HUES48 (cell line): ENCODE results near the gene IRAK3.

Experiments used
- H3K27ac ChIP-seq: one replicate; pipeline ENCODE4 v1.7.0; 2013; ENCODE audit warnings: low read depth, low read length, inconsistent platforms
- H3K27me3 ChIP-seq: 2 replicates; pipeline ENCODE4 v1.6.1; 2013; ENCODE audit warnings: mild to moderate bottlenecking, low read length; ENCODE audit not compliant: control insufficient read depth, insufficient read depth
- H3K36me3 ChIP-seq: 2 replicates; pipeline ENCODE4 v1.6.1; 2013; ENCODE audit warnings: low read length; ENCODE audit not compliant: control insufficient read depth, insufficient read depth
- H3K4me1 ChIP-seq: 2 replicates; pipeline ENCODE4 v1.6.1; 2013; ENCODE audit warnings: mild to moderate bottlenecking, low read length; ENCODE audit not compliant: control insufficient read depth, insufficient read depth
- H3K4me3 ChIP-seq: 2 replicates; pipeline ENCODE4 v1.5.1; 2013; ENCODE audit warnings: mild to moderate bottlenecking, low read depth, low read length
- H3K9ac ChIP-seq: 2 replicates; pipeline ENCODE4 v1.6.1; 2013; ENCODE audit warnings: mild to moderate bottlenecking, low read depth, low read length, moderate library complexity
- H3K9me3 ChIP-seq: 2 replicates; pipeline ENCODE4 v1.6.1; 2013; ENCODE audit warnings: low read length; ENCODE audit not compliant: control insufficient read depth, insufficient read depth

Gene IRAK3

DNA sequence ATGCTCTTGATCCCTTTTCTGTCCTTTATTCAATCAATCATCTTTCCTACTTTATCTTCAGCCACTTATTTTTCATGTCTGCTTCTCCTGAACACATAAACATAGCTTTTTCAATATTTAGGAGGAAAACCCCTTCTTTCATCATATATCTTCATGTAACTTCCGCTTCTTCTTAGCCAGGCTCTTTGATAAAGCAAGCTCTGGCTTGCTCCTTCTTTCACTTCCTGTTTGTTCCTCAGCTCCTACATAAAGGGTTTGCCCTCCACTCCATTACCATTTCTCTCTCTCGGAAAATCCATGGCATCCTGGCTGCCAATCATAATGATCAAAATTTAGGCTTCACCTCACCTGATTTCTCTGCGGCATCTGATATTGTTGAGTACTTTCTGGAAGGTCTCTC lies 79.5 kb downstream of the IRAK3 start:
- Histone ChIP-seq H3K27me3 (no peaks in the 10 kb centered on the region), H3K4me3 (no peak overlapping the region), H3K9ac (no peak overlapping the region), H3K27ac (no peak overlapping the region), H3K36me3 (no peaks in the 10 kb centered on the region), H3K4me1 (peaks cover 13% of the 10 kb centered on the region), H3K9me3 (no peaks in the 10 kb centered on the region)

DNA sequence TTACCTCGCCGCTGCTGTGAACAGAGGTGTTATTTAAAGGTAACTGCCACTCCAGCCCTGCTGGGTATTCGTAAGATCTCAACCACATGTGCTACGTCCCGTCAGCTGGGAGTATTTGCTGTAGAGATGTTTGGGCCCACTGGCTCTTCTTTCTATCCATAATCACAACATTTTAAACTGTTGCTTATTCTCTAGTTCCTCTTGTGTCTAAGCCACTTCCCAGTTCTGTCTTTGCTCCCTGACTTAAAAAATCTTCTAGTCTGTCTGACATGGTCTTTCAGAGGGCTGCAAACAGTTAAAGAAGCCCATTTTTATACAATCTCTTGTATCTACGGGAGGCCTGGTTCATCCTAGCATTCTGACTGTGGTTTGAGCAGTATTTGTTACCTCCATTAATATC lies 80.1 kb downstream of the IRAK3 start:
- Histone ChIP-seq H3K9me3 (no peaks in the 10 kb centered on the region), H3K27ac (no peak overlapping the region), H3K9ac (no peak overlapping the region), H3K4me1 (peaks cover 16% of the 10 kb centered on the region), H3K36me3 (no peaks in the 10 kb centered on the region), H3K27me3 (no peaks in the 10 kb centered on the region), H3K4me3 (no peak overlapping the region)

GRCh38 chr12:66269757-66270383 lies 80.9 kb downstream of the IRAK3 start:
- H3K27me3 ChIP-seq, result no peaks in the 10 kb centered on the region
- H3K4me1 ChIP-seq, result peaks cover 16% of the 10 kb centered on the region
- no peak overlapping the region for H3K9ac ChIP-seq
- no peak overlapping the region for H3K4me3 ChIP-seq
- no peaks in the 10 kb centered on the region for H3K9me3 ChIP-seq
- no peak overlapping the region for H3K27ac ChIP-seq
- no peaks in the 10 kb centered on the region for H3K36me3 ChIP-seq

DNA sequence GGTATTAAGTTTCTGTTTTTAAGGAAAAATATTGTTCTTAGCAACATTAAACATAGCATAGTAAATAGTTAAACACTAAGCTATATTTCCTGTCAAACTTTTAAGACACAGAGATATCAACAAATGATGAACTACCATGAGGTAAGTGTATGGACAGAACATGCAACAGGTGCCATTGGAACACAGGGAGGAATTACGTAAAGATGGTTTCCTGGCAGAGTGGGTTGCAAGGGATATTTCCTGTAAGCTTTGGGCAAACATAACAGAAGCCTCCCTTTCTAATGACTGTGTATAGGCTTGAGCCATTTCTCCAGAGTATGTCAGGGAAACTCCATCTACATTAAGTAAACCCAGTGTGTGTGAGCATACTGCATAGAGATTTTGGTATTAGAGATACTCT lies 81.6 kb downstream of the IRAK3 start:
- Histone ChIP-seq H3K4me1 (peaks cover 16% of the 10 kb centered on the region), H3K9me3 (no peaks in the 10 kb centered on the region), H3K4me3 (no peak overlapping the region), H3K9ac (no peak overlapping the region), H3K36me3 (no peaks in the 10 kb centered on the region), H3K27ac (no peak overlapping the region), H3K27me3 (no peaks in the 10 kb centered on the region)

DNA sequence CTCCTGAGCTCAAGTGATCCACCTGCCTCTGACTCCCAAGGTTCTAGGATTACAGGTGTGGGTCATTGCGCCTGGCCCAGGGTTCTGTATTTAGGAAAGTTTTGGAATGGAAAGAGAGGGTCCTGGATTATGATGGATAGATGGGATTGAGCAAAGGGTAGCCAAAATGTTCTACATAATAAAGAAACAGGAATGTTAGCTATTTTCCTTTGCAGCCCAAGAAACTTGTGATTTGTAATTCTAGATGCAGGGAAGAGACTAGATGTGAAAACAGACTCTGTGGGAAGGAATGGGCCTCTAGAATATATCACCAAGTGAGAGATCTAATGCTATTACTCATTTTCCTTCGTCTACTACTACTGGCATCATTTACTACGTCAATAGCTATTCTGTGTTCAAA lies 83.6 kb downstream of the IRAK3 start:
- H3K9me3 ChIP-seq, result no peaks in the 10 kb centered on the region
- H3K4me3 ChIP-seq, result no peak overlapping the region
- H3K36me3 ChIP-seq, result no peaks in the 10 kb centered on the region
- H3K9ac ChIP-seq, result no peak overlapping the region
- H3K27me3 ChIP-seq, result no peaks in the 10 kb centered on the region
- H3K4me1 ChIP-seq, result peaks cover 16% of the 10 kb centered on the region
- peak overlapping the region; percentile 15 for H3K27ac ChIP-seq

DNA sequence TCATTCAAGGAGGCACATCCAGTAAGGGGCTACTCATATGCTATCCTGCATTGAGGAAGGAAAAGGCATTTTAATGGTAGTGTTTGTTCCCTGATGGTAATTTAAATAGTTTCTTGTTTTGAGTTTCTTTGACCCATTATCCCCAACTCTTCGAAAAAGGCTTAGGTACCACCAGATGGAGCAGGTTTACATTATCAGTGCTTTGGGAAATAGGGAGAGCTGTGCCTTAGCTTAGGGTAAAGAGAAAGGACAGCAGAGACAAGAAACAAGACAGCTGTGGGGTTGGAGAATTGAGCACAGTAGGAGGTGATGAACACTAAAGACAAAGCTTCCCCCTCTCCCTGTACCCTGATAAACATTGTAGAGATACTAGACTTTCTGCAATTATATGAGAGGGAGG lies 84.1 kb downstream of the IRAK3 start:
- H3K27ac ChIP-seq, result peak overlapping the region; percentile 15
- H3K9ac ChIP-seq, result no peak overlapping the region
- no peaks in the 10 kb centered on the region for H3K9me3 ChIP-seq
- no peak overlapping the region for H3K4me3 ChIP-seq
- H3K4me1 ChIP-seq, result peaks cover 16% of the 10 kb centered on the region
- H3K36me3 ChIP-seq, result no peaks in the 10 kb centered on the region
- no peaks in the 10 kb centered on the region for H3K27me3 ChIP-seq

DNA sequence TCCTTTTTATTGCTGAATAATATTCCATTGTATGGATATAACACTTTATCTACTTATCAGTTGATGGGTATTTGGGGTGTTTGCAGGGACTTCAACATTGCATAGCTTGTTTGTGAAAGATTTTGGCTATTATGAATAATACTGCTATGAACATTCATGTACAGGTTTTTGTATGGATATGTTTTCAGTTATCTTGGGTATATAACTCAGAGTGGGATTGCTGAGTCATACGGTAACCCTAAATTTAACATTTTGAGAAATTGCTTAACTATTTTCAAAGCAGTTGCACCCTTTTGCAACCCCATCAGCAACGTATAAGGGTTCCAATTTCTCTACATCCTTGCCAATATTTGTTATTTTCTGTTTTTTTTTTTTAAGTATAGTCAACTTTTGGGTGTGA lies 86.0 kb downstream of the IRAK3 start:
- H3K4me3 ChIP-seq, result no peak overlapping the region
- H3K9ac ChIP-seq, result no peak overlapping the region
- H3K4me1 ChIP-seq, result peaks cover 12% of the 10 kb centered on the region
- no peaks in the 10 kb centered on the region for H3K9me3 ChIP-seq
- no peak overlapping the region for H3K27ac ChIP-seq
- H3K27me3 ChIP-seq, result no peaks in the 10 kb centered on the region
- no peaks in the 10 kb centered on the region for H3K36me3 ChIP-seq

- Histone ChIP-seq H3K27me3 (no peaks in the 10 kb centered on the region), H3K9me3 (no peaks in the 10 kb centered on the region), H3K4me3 (no peak overlapping the region), H3K4me1 (no peaks in the 10 kb centered on the region), H3K9ac (no peak overlapping the region), H3K27ac (no peak overlapping the region), H3K36me3 (no peaks in the 10 kb centered on the region)
These were observed 90.2 kb downstream of the IRAK3 start for GRCh38 chr12:66279123-66279712.

DNA sequence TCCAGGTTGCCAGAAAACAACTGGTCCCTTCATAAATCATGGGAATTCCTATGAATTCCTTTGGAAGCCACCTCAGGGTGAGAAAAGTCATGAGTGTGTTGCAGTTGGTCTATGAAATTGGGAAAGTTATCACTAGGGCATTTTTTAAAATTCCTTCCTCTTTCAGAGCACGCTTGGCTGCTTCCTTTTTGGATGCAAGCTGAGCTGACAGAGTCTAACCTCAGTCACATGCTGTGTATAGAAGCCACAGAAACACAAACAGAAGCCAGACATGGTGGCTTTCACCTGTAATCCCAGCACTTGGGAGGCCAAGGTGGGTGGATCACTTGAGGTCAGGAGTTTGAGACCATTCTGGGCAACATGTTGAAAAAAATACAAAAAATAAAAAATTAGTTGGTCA lies 91.5 kb downstream of the IRAK3 start:
- Histone ChIP-seq H3K36me3 (no peaks in the 10 kb centered on the region), H3K27ac (no peak overlapping the region), H3K4me1 (no peaks in the 10 kb centered on the region), H3K4me3 (no peak overlapping the region), H3K9me3 (no peaks in the 10 kb centered on the region), H3K9ac (no peak overlapping the region), H3K27me3 (no peaks in the 10 kb centered on the region)

- no peaks in the 10 kb centered on the region for H3K27me3 ChIP-seq
- no peak overlapping the region for H3K27ac ChIP-seq
- H3K4me1 ChIP-seq, result no peaks in the 10 kb centered on the region
- no peak overlapping the region for H3K9ac ChIP-seq
- H3K36me3 ChIP-seq, result no peaks in the 10 kb centered on the region
- no peak overlapping the region for H3K4me3 ChIP-seq
- no peaks in the 10 kb centered on the region for H3K9me3 ChIP-seq
These were observed 93.2 kb downstream of the IRAK3 start for GRCh38 chr12:66282244-66282643.

DNA sequence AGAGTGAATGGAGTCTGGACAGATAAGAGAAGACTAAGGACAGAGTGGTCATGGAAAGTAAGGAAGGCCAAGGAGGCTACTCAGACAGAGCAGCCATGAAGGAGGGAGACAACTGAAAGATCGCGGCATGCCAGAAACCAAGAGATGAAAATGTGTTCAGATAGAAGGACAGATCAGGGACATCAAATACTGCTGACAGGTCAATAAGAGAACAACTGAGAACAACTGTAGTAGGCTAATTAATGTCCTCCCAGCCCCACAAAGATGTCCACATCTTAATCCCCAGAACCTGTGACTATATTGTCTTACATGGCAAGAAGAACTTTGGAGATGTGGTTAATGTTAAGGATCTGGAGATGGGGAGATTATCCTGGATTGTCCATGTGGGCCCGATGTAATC lies 98.3 kb downstream of the IRAK3 start:
- H3K9me3 ChIP-seq, result no peaks in the 10 kb centered on the region
- H3K36me3 ChIP-seq, result no peaks in the 10 kb centered on the region
- H3K27me3 ChIP-seq, result no peaks in the 10 kb centered on the region
- H3K4me1 ChIP-seq, result no peaks in the 10 kb centered on the region
- no peak overlapping the region for H3K9ac ChIP-seq
- H3K4me3 ChIP-seq, result no peak overlapping the region
- H3K27ac ChIP-seq, result no peak overlapping the region
